HepG2 (cell line): ENCODE results near the gene RNF4. TPM values are rescaled to one million over a fixed set of nuclear protein-coding genes. Genes with fewer than 3 reads are reported as not detected.

Source experiments
- ATAC-seq: fragments of 200-7000 bp; cut with Tn5 transposase; 3 replicates; pipeline ENCODE4 v1.9.1; 2020; ENCODE audit warnings: mild to moderate bottlenecking, moderate library complexity
- BruUV-seq: library from RNA; stranded (reverse); fragments of 400-500 nt; replicated peaks from 2 replicates; lab custom pipeline; 2021; lab: Mats Ljungman, UMichigan
- CTCF ChIA-PET: fragments of 300-600 bp; formaldehyde crosslinking; extraction: SDS; loops from one replicate; lab custom pipeline; 2021; ENCODE audit warnings: low total read pairs, inconsistent platforms, low intra/inter-chr PET ratio; lab: Yijun Ruan, JAX
- POLR2A ChIA-PET: fragments of 350-600 bp; sonication (Branson Sonifier 250); formaldehyde crosslinking; loops from one replicate; lab custom pipeline; 2020; ENCODE audit warnings: antibody characterized with exemption, inconsistent platforms; lab: Yijun Ruan, JAX
- DNase-seq: peaks from one replicate; pipeline ENCODE4 v3.0.0-alpha.2; 2015; ENCODE audit warnings: low spot score
- FAIRE-seq: peaks from 3 replicates; lab custom pipeline; 2011; peaks lifted over from hg19 to GRCh38; lab: Jason Lieb, UNC
- H2AFZ ChIP-seq: one replicate; pipeline ENCODE4 v1.6.1; 2011; ENCODE audit warnings: low read length, inconsistent platforms
- H3K27ac ChIP-seq: fragments of 300-600 bp; 3 replicates; pipeline ENCODE4 v1.8.0; 2011; ENCODE audit warnings: mixed run types, mild to moderate bottlenecking, mixed read lengths, low read length, inconsistent platforms; ENCODE audit not compliant: insufficient read depth; ENCODE audit errors: extremely low read length
- H3K27me3 ChIP-seq, 2 experiments: fragments of 200-600 bp in 1 of 2; 2 replicates in 1 of 2; 3 replicates in 1 of 2; pipeline versions ENCODE4 v1.6.0 to v1.8.0; 2011; ENCODE audit warnings: low read length in 2 of 2, mild to moderate bottlenecking in 2 of 2, moderate library complexity in 2 of 2, inconsistent platforms in 1 of 2; ENCODE audit not compliant: insufficient read depth in 2 of 2, control insufficient read depth in 1 of 2
- H3K36me3 ChIP-seq, 2 experiments: fragments of 200-600 bp in 1 of 2; replicated peaks in 1 of 2; 2 replicates in 1 of 2; 3 replicates in 1 of 2; pipeline versions ENCODE4 v1.5.1 to v1.8.0; 2011; ENCODE audit warnings: low read length in 2 of 2, inconsistent platforms in 1 of 2; ENCODE audit not compliant: insufficient read depth in 2 of 2, control insufficient read depth in 1 of 2
- H3K4me1 ChIP-seq: 2 replicates; pipeline ENCODE4 v1.5.1; 2012; ENCODE audit warnings: low read length, inconsistent platforms; ENCODE audit not compliant: insufficient read depth
- H3K4me2 ChIP-seq: 2 replicates; pipeline ENCODE4 v1.6.0; 2011; ENCODE audit warnings: low read depth, low read length, inconsistent platforms
- H3K4me3 ChIP-seq, 3 experiments: fragments of 200-600 bp in 1 of 3; sonication (generic), shearing (Covaris generic) in 1 of 3; replicated peaks in 1 of 3; 2 replicates each; pipeline ENCODE4 v1.5.1; 2011 to 2016; ENCODE audit warnings: low read length in 3 of 3, inconsistent platforms in 2 of 3, low read depth in 2 of 3, mild to moderate bottlenecking in 2 of 3, control low read depth in 1 of 3, mixed read lengths in 1 of 3; ENCODE audit not compliant: insufficient read depth in 1 of 3
- H3K79me2 ChIP-seq: one replicate; pipeline ENCODE4 v1.6.1; 2011; ENCODE audit warnings: low read length, inconsistent platforms; ENCODE audit not compliant: insufficient read depth
- H3K9ac ChIP-seq: 2 replicates; pipeline ENCODE4 v1.6.0; 2011; ENCODE audit warnings: mild to moderate bottlenecking, low read depth, low read length, inconsistent platforms; ENCODE audit not compliant: insufficient read depth
- H3K9me3 ChIP-seq: 2 replicates; pipeline ENCODE4 v1.5.1; 2012; ENCODE audit warnings: mild to moderate bottlenecking, low read length
- H4K20me1 ChIP-seq: 2 replicates; pipeline ENCODE4 v1.6.0; 2011; ENCODE audit warnings: inconsistent platforms, mild to moderate bottlenecking, low read length, moderate library complexity; ENCODE audit not compliant: insufficient read depth
- ARNT2 ChIP-seq: sonication (generic); formaldehyde crosslinking; IDR thresholded peaks from 2 replicates; pipeline ENCODE4 v1.8.0; 2022; ENCODE audit warnings: mild to moderate bottlenecking, low read depth, missing genetic modification reagents, moderate library complexity
- MTF1 ChIP-seq: sonication (generic); formaldehyde crosslinking; IDR thresholded peaks from 2 replicates; pipeline ENCODE4 v1.5.0; 2020; ENCODE audit warnings: missing genetic modification reagents
- PAF1 ChIP-seq: IDR thresholded peaks from 2 replicates; pipeline ENCODE4 v1.6.1; 2016; ENCODE audit warnings: missing genetic modification reagents, missing compliant biosample characterization
- REXO4 ChIP-seq: sonication (generic); formaldehyde crosslinking; IDR thresholded peaks from 2 replicates; pipeline ENCODE4 v1.8.0; 2022; ENCODE audit warnings: missing genetic modification reagents, mild to moderate bottlenecking, borderline replicate concordance
- SP2 ChIP-seq: sonication (generic); formaldehyde crosslinking; IDR thresholded peaks from 2 replicates; pipeline ENCODE4 v1.5.1; 2020; ENCODE audit warnings: mild to moderate bottlenecking, missing genetic modification reagents
- ZKSCAN1 ChIP-seq: fragments of 150-350 bp; IDR thresholded peaks from 2 replicates; pipeline ENCODE4 v1.6.1; 2014; ENCODE audit warnings: low read length
- ZNF3 ChIP-seq: IDR thresholded peaks from 2 replicates; pipeline ENCODE4 v1.7.0; 2017; ENCODE audit warnings: inconsistent platforms
- ZNF790 ChIP-seq: sonication (generic); formaldehyde crosslinking; IDR thresholded peaks from 2 replicates; pipeline ENCODE4 v1.8.0; 2022; ENCODE audit warnings: missing genetic modification reagents, mild to moderate bottlenecking, borderline replicate concordance
- ZNF841 ChIP-seq: sonication (generic); formaldehyde crosslinking; IDR thresholded peaks from 2 replicates; pipeline ENCODE4 v1.8.1; 2023; ENCODE audit warnings: missing genetic modification reagents, borderline replicate concordance
- WGBS: methylation state at CpG from one replicate; pipeline ENCODE4 v1.1.6; 2017; ENCODE audit warnings: low lambda C conversion rate; 5-methylcytosine and 5-hydroxymethylcytosine counted together
- in situ Hi-C: cut with HindIII; loops from 2 replicates; pipeline ENCODE4 v1.10.0; 2017; ENCODE audit warnings: low pct_unique_long_range_greater_than_20kb; ENCODE audit not compliant: extremely low pct_ligation_motif_present
- intact Hi-C: fragments of 100-400 bp; cut with micrococcal nuclease; formaldehyde crosslinking; loops from one replicate; pipeline ENCODE4 v1.10.0; 2022; ENCODE audit not compliant: unreplicated experiment
- polyA plus RNA-seq, 8 experiments: library from polyadenylated mRNA; depleted of rRNA in 3 of 8; stranded (reverse) in 7 of 8; unstranded in 1 of 8; fragments of >200 nt; fragmentation: Illumina TruSeq in 4 of 8; extraction: Trizol in 4 of 8; gene quantifications; 2 replicates each; pipeline versions ENCODE4 v1.2.1 to v1.2.3, GENCODE V29; 2011 to 2016; ENCODE audit warnings: low read depth in 4 of 8, missing spikeins in 1 of 8, mixed read lengths in 1 of 8; ENCODE audit not compliant: insufficient read depth in 1 of 8
- total RNA-seq, 5 experiments: library from RNA; depleted of rRNA; stranded (reverse); fragments of >200 nt; fragmentation: Illumina TruSeq; extraction: Trizol; gene quantifications; 2 replicates each; pipeline ENCODE4 v1.2.3, GENCODE V29; 2016; ENCODE audit warnings: low read depth in 1 of 5
- TF ChIP-seq, protein P1 (sequence below): sonication (generic); formaldehyde crosslinking; IDR thresholded peaks from 2 replicates; pipeline ENCODE4 v1.4.0; 2020; ENCODE audit warnings: low read depth, missing genetic modification reagents
- TF ChIP-seq, protein P2 (sequence below): sonication (generic); formaldehyde crosslinking; IDR thresholded peaks from one replicate; pipeline ENCODE4 v1.5.1; 2020; ENCODE audit warnings: mild to moderate bottlenecking, missing genetic modification reagents; ENCODE audit errors: not compliant biosample characterization
- TF ChIP-seq, protein P3 (sequence below): sonication (generic); formaldehyde crosslinking; IDR thresholded peaks from 2 replicates; pipeline ENCODE4 v1.9.0; 2021; ENCODE audit warnings: missing genetic modification reagents, mild to moderate bottlenecking, borderline replicate concordance

The RNF4 gene
- total and polyA plus RNA-seq, 2 of the 13 experiments (the other 11 are each of a cell fraction or from before 2014, with no cell fraction given): 38.1 to 45.1 TPM

DNA sequence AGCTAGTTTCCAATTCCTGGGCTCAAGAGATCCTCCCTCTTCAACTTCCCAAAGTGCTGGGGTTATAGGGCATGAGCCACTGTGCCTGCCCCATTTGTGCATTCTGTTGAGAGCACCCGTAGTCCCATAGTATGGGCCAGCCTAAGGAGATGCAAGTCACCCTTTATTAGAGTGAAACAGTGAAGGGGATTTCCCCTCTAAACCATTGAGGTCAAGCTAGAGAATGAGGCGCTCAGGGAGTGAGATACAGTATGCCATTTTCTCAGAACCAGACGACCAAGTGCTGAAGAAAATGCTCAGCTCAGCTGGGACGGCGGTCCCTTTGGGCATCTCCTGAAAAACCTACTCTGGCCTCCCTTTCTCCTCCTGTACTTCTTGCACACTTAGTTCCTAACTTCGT, 18.7 kb downstream of the RNF4 start:
- no peaks in the 10 kb centered on the region for H3K9me3 ChIP-seq
- peaks cover 85% of the 10 kb centered on the region for H3K79me2 ChIP-seq
- POLR2A ChIA-PET: interaction anchor here (1.2 kb wide), 1 partner anchor 19 kb away, joined by 4 read pairs; the partner anchor contains the start of gene RNF4
- no peak for FAIRE-seq
- no peak overlapping the region for H2AFZ ChIP-seq
- no peak overlapping the region for H3K4me2 ChIP-seq
- DNase-seq: no peak
- BruUV-seq: no TSS peak
- peaks cover 46% of the 10 kb centered on the region for H4K20me1 ChIP-seq
- H3K36me3 ChIP-seq: peaks cover 9 to 37% of the 10 kb centered on the region in 2 experiments; a peak in 4 of 5 replicates
- no peak overlapping the region for H3K9ac ChIP-seq
- CTCF ChIA-PET: no interaction called here
- intact Hi-C loops: no loop called here
- ATAC-seq: no peak
- in situ Hi-C loops: no loop called here
- H3K27me3 ChIP-seq: no peaks in the 10 kb centered on the region
- WGBS: 92% methylated on average over 6 of the region's 6 CpGs
- no peak overlapping the region for H3K4me3 ChIP-seq
- H3K4me1 ChIP-seq: peaks cover 8% of the 10 kb centered on the region
- H3K27ac ChIP-seq: no peak overlapping the region
- TF ChIP-seq ZNF790 (CRISPR knock-in tag) (no peak), PAF1 (CRISPR knock-in tag) (no peak), ZKSCAN1 (no peak), MTF1 (CRISPR knock-in tag) (no peak), ARNT2 (no peak), ZNF3 (CRISPR knock-in tag) (no peak), ZNF841 (CRISPR knock-in tag) (no peak), REXO4 (CRISPR knock-in tag) (no peak), SP2 (CRISPR knock-in tag) (no peak)
- TF ChIP-seq, protein P1, sequence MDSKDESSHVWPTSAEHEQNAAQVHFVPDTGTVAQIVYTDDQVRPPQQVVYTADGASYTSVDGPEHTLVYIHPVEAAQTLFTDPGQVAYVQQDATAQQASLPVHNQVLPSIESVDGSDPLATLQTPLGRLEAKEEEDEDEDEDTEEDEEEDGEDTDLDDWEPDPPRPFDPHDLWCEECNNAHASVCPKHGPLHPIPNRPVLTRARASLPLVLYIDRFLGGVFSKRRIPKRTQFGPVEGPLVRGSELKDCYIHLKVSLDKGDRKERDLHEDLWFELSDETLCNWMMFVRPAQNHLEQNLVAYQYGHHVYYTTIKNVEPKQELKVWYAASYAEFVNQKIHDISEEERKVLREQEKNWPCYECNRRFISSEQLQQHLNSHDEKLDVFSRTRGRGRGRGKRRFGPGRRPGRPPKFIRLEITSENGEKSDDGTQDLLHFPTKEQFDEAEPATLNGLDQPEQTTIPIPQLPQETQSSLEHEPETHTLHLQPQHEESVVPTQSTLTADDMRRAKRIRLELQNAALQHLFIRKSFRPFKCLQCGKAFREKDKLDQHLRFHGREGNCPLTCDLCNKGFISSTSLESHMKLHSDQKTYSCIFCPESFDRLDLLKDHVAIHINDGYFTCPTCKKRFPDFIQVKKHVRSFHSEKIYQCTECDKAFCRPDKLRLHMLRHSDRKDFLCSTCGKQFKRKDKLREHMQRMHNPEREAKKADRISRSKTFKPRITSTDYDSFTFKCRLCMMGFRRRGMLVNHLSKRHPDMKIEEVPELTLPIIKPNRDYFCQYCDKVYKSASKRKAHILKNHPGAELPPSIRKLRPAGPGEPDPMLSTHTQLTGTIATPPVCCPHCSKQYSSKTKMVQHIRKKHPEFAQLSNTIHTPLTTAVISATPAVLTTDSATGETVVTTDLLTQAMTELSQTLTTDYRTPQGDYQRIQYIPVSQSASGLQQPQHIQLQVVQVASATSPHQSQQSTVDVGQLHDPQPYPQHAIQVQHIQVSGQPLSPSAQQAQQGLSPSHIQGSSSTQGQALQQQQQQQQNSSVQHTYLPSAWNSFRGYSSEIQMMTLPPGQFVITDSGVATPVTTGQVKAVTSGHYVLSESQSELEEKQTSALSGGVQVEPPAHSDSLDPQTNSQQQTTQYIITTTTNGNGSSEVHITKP (CRISPR knock-in tag): no peak
- TF ChIP-seq, protein P2, sequence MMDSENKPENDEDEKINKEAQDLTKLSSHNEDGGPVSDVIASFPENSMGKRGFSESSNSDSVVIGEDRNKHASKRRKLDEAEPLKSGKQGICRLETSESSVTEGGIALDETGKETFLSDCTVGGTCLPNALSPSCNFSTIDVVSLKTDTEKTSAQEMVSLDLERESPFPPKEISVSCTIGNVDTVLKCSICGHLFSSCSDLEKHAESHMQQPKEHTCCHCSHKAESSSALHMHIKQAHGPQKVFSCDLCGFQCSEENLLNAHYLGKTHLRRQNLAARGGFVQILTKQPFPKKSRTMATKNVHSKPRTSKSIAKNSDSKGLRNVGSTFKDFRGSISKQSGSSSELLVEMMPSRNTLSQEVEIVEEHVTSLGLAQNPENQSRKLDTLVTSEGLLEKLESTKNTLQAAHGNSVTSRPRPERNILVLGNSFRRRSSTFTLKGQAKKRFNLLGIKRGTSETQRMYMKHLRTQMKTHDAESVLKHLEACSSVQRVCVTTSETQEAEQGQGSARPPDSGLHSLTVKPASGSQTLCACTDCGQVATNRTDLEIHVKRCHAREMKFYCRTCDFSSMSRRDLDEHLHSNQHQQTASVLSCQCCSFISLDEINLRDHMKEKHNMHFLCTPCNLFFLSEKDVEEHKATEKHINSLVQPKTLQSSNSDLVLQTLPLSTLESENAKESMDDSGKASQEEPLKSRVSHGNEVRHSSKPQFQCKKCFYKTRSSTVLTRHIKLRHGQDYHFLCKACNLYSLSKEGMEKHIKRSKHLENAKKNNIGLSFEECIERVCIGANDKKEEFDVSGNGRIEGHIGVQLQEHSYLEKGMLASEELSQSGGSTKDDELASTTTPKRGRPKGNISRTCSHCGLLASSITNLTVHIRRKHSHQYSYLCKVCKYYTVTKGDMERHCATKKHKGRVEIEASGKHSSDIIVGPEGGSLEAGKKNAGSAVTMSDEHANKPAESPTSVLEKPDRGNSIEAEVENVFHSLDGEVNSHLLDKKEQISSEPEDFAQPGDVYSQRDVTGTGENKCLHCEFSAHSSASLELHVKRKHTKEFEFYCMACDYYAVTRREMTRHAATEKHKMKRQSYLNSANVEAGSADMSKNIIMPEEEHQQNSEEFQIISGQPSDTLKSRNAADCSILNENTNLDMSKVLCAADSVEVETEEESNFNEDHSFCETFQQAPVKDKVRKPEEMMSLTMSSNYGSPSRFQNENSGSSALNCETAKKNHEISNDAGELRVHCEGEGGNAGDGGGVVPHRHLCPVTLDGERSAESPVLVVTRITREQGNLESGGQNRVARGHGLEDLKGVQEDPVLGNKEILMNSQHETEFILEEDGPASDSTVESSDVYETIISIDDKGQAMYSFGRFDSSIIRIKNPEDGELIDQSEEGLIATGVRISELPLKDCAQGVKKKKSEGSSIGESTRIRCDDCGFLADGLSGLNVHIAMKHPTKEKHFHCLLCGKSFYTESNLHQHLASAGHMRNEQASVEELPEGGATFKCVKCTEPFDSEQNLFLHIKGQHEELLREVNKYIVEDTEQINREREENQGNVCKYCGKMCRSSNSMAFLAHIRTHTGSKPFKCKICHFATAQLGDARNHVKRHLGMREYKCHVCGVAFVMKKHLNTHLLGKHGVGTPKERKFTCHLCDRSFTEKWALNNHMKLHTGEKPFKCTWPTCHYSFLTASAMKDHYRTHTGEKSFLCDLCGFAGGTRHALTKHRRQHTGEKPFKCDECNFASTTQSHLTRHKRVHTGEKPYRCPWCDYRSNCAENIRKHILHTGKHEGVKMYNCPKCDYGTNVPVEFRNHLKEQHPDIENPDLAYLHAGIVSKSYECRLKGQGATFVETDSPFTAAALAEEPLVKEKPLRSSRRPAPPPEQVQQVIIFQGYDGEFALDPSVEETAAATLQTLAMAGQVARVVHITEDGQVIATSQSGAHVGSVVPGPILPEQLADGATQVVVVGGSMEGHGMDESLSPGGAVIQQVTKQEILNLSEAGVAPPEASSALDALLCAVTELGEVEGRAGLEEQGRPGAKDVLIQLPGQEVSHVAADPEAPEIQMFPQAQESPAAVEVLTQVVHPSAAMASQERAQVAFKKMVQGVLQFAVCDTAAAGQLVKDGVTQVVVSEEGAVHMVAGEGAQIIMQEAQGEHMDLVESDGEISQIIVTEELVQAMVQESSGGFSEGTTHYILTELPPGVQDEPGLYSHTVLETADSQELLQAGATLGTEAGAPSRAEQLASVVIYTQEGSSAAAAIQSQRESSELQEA (CRISPR knock-in tag): no peak
- TF ChIP-seq, protein P3, sequence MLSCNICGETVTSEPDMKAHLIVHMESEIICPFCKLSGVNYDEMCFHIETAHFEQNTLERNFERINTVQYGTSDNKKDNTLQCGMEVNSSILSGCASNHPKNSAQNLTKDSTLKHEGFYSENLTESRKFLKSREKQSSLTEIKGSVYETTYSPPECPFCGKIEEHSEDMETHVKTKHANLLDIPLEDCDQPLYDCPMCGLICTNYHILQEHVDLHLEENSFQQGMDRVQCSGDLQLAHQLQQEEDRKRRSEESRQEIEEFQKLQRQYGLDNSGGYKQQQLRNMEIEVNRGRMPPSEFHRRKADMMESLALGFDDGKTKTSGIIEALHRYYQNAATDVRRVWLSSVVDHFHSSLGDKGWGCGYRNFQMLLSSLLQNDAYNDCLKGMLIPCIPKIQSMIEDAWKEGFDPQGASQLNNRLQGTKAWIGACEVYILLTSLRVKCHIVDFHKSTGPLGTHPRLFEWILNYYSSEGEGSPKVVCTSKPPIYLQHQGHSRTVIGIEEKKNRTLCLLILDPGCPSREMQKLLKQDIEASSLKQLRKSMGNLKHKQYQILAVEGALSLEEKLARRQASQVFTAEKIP (CRISPR knock-in tag): no peak
